GM21723 (cell line): ENCODE results near the gene AK9.

ENCODE experiments used
- ATAC-seq: cut with Tn5 transposase; IDR thresholded peaks from one replicate; pipeline ENCODE4 v1.9.1; 2021; ENCODE audit warnings: mild to moderate bottlenecking, moderate library complexity; ENCODE audit not compliant: unreplicated experiment

The AK9 gene

GRCh38 chr6:109448615-109449014 lies 242.4 kb downstream of the AK9 start:
- no peak for ATAC-seq

- ATAC-seq, result no peak
Measured at GRCh38 chr6:109447878-109448555, 243.0 kb downstream of the AK9 start.

GRCh38 chr6:109447087-109447486 lies 243.9 kb downstream of the AK9 start:
- ATAC-seq, result no peak

- no peak for ATAC-seq
Measured at GRCh38 chr6:109446541-109446940, 244.5 kb downstream of the AK9 start.

GRCh38 chr6:109446072-109446471 lies 244.9 kb downstream of the AK9 start:
- no peak for ATAC-seq

- no peak for ATAC-seq
Measured at GRCh38 chr6:109445382-109445781, 245.6 kb downstream of the AK9 start.

GRCh38 chr6:109443425-109443950 lies 247.5 kb downstream of the AK9 start:
- ATAC-seq, result no peak
